ENCODE results near the gene TMEM208. TPM values are rescaled to one million over a fixed set of nuclear protein-coding genes. Genes with fewer than 3 reads are reported as not detected.

Gene TMEM208
- total and polyA plus RNA-seq, 2 of the 13 experiments (the other 11 are each of a cell fraction or from before 2014, with no cell fraction given): 58.8 to 72.9 TPM

DNA sequence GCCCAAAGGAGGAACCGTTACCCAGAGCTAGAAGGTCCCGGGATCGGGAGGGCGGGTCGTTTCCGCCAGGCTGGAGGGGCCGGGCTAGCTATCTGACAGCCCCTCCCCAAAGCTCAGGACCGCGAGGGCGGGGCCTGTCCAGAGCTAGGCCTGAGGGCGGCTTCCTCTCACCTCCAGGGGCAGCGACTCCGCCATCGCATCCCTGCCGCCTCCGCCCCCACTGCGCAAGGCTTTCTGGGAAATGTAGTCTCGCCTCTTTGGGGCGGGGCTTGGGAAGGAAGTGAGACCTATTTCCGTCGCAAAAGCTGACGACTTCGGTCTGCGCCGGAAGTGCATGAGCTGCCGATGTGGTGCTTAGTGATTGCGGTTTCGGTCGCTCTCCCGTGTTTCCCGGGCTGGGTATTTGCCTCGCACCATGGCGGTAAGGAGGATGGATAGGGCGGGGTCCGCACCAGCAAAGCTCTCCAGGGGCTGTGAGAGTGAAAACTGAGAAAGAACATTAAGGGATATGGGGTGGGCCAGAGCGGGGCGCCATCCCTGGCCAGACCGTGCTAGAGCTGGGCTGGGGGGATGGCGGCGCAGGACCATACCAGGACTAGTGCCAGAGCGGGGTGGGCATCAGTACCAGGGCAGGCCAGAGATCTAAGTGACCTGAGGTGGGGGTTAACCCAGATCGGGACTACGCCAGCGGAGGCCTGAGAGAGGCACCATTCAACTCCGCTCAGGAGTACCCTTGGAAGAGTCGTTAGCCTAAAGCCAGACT lies at the start of gene TMEM208 (continued):
- TF ChIP-seq ZFP36L2 (CRISPR knock-in tag; IDR thresholded peaks at IDR 0.05): 0 out of 2 replicates have a peak, but pooled peaks have one; percentile 14
- peak; percentile 66 for TF ChIP-seq SOX5 (CRISPR knock-in tag; IDR thresholded peaks at IDR 0.05; ENCODE audit: borderline replicate concordance)
- TF ChIP-seq, protein P1, sequence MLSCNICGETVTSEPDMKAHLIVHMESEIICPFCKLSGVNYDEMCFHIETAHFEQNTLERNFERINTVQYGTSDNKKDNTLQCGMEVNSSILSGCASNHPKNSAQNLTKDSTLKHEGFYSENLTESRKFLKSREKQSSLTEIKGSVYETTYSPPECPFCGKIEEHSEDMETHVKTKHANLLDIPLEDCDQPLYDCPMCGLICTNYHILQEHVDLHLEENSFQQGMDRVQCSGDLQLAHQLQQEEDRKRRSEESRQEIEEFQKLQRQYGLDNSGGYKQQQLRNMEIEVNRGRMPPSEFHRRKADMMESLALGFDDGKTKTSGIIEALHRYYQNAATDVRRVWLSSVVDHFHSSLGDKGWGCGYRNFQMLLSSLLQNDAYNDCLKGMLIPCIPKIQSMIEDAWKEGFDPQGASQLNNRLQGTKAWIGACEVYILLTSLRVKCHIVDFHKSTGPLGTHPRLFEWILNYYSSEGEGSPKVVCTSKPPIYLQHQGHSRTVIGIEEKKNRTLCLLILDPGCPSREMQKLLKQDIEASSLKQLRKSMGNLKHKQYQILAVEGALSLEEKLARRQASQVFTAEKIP (CRISPR knock-in tag; IDR thresholded peaks at IDR 0.05; ENCODE audit: borderline replicate concordance): no peak
- TF ChIP-seq FOXA3 (CRISPR knock-in tag; IDR thresholded peaks at IDR 0.05): peak; percentile 82
- TF ChIP-seq, protein P2, sequence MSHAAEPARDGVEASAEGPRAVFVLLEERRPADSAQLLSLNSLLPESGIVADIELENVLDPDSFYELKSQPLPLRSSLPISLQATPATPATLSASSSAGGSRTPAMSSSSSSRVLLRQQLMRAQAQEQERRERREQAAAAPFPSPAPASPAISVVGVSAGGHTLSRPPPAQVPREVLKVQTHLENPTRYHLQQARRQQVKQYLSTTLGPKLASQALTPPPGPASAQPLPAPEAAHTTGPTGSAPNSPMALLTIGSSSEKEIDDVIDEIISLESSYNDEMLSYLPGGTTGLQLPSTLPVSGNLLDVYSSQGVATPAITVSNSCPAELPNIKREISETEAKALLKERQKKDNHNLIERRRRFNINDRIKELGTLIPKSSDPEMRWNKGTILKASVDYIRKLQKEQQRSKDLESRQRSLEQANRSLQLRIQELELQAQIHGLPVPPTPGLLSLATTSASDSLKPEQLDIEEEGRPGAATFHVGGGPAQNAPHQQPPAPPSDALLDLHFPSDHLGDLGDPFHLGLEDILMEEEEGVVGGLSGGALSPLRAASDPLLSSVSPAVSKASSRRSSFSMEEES (CRISPR knock-in tag; IDR thresholded peaks at IDR 0.05): no peak; the same call in 1 of the 2 replicates
- peak; percentile 85; the same call in 1 of the 2 replicates for TF ChIP-seq TGIF2 (CRISPR knock-in tag; IDR thresholded peaks at IDR 0.05)
- TF ChIP-seq ZNF737 (CRISPR knock-in tag; IDR thresholded peaks at IDR 0.05; ENCODE audit: borderline replicate concordance): 0 out of 2 replicates have a peak, but pooled peaks have one; percentile 20
- TF ChIP-seq CENPX (CRISPR knock-in tag; IDR thresholded peaks at IDR 0.05): no peak
- TF ChIP-seq, protein P3, sequence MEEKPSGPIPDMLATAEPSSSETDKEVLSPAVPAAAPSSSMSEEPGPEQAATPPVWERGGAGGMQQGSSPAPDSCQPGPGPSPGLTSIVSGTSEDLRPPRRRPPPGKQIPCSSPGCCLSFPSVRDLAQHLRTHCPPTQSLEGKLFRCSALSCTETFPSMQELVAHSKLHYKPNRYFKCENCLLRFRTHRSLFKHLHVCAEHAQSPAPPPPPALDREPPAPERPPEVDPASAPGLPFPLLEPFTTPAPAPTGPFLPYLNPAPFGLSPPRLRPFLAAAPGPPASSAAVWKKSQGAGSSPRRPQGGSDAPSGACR (CRISPR knock-in tag; IDR thresholded peaks at IDR 0.05): peak; percentile 37; the same call in 1 of the 2 replicates
- TF ChIP-seq, protein P4, sequence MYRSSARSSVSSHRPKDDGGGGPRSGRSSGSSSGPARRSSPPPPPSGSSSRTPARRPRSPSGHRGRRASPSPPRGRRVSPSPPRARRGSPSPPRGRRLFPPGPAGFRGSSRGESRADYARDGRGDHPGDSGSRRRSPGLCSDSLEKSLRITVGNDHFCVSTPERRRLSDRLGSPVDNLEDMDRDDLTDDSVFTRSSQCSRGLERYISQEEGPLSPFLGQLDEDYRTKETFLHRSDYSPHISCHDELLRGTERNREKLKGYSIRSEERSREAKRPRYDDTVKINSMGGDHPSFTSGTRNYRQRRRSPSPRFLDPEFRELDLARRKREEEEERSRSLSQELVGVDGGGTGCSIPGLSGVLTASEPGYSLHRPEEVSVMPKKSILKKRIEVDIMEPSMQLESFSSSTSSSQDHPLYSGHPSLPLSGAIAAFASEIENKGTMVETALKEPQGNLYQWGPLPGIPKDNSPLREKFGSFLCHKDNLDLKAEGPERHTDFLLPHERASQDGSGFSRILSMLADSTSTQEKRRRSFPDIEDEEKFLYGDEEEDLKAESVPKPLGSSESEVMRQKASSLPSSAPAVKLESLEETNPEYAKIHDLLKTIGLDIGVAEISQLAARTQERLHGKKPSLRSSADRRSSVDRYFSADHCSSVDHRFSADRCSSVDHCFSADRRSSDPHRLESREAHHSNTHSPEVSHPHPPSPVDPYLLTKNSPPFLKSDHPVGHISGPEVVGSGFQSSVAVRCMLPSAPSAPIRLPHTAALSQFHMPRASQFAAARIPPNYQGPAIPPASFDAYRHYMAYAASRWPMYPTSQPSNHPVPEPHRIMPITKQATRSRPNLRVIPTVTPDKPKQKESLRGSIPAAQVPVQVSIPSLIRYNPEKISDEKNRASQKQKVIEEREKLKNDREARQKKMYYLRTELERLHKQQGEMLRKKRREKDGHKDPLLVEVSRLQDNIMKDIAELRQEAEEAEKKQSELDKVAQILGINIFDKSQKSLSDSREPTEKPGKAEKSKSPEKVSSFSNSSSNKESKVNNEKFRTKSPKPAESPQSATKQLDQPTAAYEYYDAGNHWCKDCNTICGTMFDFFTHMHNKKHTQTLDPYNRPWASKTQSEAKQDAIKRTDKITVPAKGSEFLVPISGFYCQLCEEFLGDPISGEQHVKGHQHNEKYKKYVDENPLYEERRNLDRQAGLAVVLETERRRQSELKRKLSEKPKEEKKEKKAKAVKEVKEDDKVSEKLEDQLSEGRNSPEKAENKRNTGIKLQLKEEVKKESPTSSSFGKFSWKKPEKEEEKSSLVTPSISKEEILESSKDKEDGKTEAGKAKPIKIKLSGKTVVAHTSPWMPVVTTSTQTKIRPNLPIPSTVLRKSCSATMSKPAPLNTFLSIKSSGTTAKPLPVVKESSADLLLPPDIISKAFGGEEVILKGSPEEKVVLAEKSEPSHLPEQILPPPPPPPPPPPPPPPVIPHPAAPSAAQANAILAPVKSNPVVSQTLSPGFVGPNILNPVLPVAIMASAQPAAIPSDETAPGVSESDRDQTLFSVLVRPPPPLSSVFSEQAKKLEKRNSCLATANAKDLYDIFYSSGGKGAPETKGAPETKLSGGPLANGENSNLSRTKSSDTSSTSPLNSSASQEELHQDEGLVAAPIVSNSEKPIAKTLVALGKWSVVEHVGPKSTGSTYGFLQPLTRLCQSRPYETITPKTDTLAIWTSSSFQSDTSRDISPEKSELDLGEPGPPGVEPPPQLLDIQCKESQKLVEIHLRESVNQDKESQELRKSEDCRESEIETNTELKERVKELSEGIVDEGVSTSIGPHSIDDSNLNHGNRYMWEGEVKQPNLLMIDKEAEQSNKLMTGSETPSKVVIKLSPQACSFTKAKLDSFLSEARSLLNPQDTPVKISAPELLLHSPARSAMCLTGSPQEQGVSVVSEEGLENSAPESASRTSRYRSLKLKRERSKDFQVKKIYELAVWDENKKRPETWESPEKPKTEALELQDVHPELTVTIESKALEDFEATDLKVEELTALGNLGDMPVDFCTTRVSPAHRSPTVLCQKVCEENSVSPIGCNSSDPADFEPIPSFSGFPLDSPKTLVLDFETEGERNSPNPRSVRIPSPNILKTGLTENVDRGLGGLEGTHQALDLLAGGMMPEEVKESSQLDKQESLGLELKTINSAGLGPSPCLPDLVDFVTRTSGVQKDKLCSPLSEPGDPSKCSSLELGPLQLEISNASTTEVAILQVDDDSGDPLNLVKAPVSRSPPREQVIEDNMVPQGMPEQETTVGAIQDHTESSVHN (CRISPR knock-in tag; IDR thresholded peaks at IDR 0.05): peak; percentile 38; the same call in 1 of the 2 replicates
- TF ChIP-seq GABPA (IDR thresholded peaks at IDR 0.05; ENCODE audit: low read depth, low read length): peak; percentile 100
- peak; percentile 100 for TF ChIP-seq GABPA (CRISPR knock-in tag; IDR thresholded peaks at IDR 0.05; ENCODE audit: low read depth)
- TF ChIP-seq MLLT10 (CRISPR knock-in tag; IDR thresholded peaks at IDR 0.05): no peak
- TF ChIP-seq KAT8 (CRISPR knock-in tag; IDR thresholded peaks at IDR 0.05): peak; percentile 100
- TF ChIP-seq ZNF274 (CRISPR knock-in tag; IDR thresholded peaks at IDR 0.05): peak; percentile 65
- TF ChIP-seq, protein P5, sequence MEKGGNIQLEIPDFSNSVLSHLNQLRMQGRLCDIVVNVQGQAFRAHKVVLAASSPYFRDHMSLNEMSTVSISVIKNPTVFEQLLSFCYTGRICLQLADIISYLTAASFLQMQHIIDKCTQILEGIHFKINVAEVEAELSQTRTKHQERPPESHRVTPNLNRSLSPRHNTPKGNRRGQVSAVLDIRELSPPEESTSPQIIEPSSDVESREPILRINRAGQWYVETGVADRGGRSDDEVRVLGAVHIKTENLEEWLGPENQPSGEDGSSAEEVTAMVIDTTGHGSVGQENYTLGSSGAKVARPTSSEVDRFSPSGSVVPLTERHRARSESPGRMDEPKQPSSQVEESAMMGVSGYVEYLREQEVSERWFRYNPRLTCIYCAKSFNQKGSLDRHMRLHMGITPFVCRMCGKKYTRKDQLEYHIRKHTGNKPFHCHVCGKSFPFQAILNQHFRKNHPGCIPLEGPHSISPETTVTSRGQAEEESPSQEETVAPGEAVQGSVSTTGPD (CRISPR knock-in tag; IDR thresholded peaks at IDR 0.05): peak; percentile 99

Data from HepG2 (cell line).